HepG2 (cell line): ENCODE data around the gene LSM2. TPM values are rescaled to one million over a fixed set of nuclear protein-coding genes. Genes with fewer than 3 reads are reported as not detected.

Experiments used
- BATF2 ChIP-seq: sonication (generic); formaldehyde crosslinking; IDR thresholded peaks from 2 replicates; pipeline ENCODE4 v1.8.0; 2022; ENCODE audit warnings: mild to moderate bottlenecking, missing genetic modification reagents, moderate library complexity
- CREB1 ChIP-seq, 2 experiments: fragments of 450-650 bp in 1 of 2; IDR thresholded peaks; 2 replicates each; pipeline ENCODE4 v1.6.1; 2016 to 2017; ENCODE audit warnings: control low read depth in 1 of 2, mild to moderate bottlenecking in 1 of 2, missing compliant biosample characterization in 1 of 2, missing genetic modification characterization in 1 of 2
- E2F2 ChIP-seq: sonication (generic); formaldehyde crosslinking; IDR thresholded peaks from 2 replicates; pipeline ENCODE4 v1.4.0; 2020; ENCODE audit warnings: missing genetic modification reagents, borderline replicate concordance
- HOXA7 ChIP-seq: sonication (generic); formaldehyde crosslinking; IDR thresholded peaks from 2 replicates; pipeline ENCODE4 v1.8.1; 2022; ENCODE audit warnings: mild to moderate bottlenecking, missing genetic modification reagents, moderate library complexity
- KAT2B ChIP-seq: fragments of 150-350 bp; IDR thresholded peaks from 2 replicates; pipeline ENCODE4 v1.6.1; 2014; ENCODE audit warnings: low read depth, low read length, borderline replicate concordance
- NFE2 ChIP-seq: sonication (generic); formaldehyde crosslinking; IDR thresholded peaks from 2 replicates; pipeline ENCODE4 v1.4.0; 2020; ENCODE audit warnings: missing genetic modification reagents
- NPAS2 ChIP-seq: sonication (generic); formaldehyde crosslinking; IDR thresholded peaks from 2 replicates; pipeline ENCODE4 v1.8.0; 2022; ENCODE audit warnings: mild to moderate bottlenecking, missing genetic modification reagents, borderline replicate concordance
- REL ChIP-seq: sonication (generic); formaldehyde crosslinking; conservative IDR thresholded peaks from 2 replicates; pipeline ENCODE4 v1.8.0; 2022; ENCODE audit warnings: mild to moderate bottlenecking, missing genetic modification reagents, moderate library complexity
- SNAPC4 ChIP-seq: sonication (generic); formaldehyde crosslinking; IDR thresholded peaks from 2 replicates; pipeline ENCODE4 v1.4.0; 2020; ENCODE audit warnings: mild to moderate bottlenecking, missing genetic modification reagents
- SRY ChIP-seq: sonication (generic); formaldehyde crosslinking; IDR thresholded peaks from 2 replicates; pipeline ENCODE4 v1.8.0; 2022; ENCODE audit warnings: mild to moderate bottlenecking, missing genetic modification reagents
- ZC3H13 ChIP-seq: sonication (generic); formaldehyde crosslinking; IDR thresholded peaks from 2 replicates; pipeline ENCODE4 v1.8.1; 2023; ENCODE audit warnings: mild to moderate bottlenecking, missing genetic modification reagents, moderate library complexity
- ZFP91 ChIP-seq: sonication (generic); formaldehyde crosslinking; IDR thresholded peaks from 2 replicates; pipeline ENCODE4 v1.9.0; 2022; ENCODE audit warnings: missing genetic modification reagents, mild to moderate bottlenecking, borderline replicate concordance
- ZNF101 ChIP-seq: sonication (generic); formaldehyde crosslinking; IDR thresholded peaks from 2 replicates; pipeline ENCODE4 v1.4.0; 2020; ENCODE audit warnings: mild to moderate bottlenecking, low read depth, missing genetic modification reagents, borderline replicate concordance
- ZNF180 ChIP-seq: sonication (generic); formaldehyde crosslinking; IDR thresholded peaks from 2 replicates; pipeline ENCODE4 v1.4.0; 2020; ENCODE audit warnings: low read depth, missing genetic modification reagents, borderline replicate concordance
- ZNF34 ChIP-seq: sonication (generic); formaldehyde crosslinking; IDR thresholded peaks from 2 replicates; pipeline ENCODE4 v1.4.0; 2020; ENCODE audit warnings: mild to moderate bottlenecking, missing genetic modification reagents, borderline replicate concordance
- ZNF883 ChIP-seq: sonication (generic); formaldehyde crosslinking; IDR thresholded peaks from 2 replicates; pipeline ENCODE4 v1.5.1; 2020; ENCODE audit warnings: mild to moderate bottlenecking, missing genetic modification reagents; ENCODE audit errors: not compliant biosample characterization
- polyA plus RNA-seq, 8 experiments: library from polyadenylated mRNA; depleted of rRNA in 3 of 8; stranded (reverse) in 7 of 8; unstranded in 1 of 8; fragments of >200 nt; fragmentation: Illumina TruSeq in 4 of 8; extraction: Trizol in 4 of 8; gene quantifications; 2 replicates each; pipeline versions ENCODE4 v1.2.1 to v1.2.3, GENCODE V29; 2011 to 2016; ENCODE audit warnings: low read depth in 4 of 8, missing spikeins in 1 of 8, mixed read lengths in 1 of 8; ENCODE audit not compliant: insufficient read depth in 1 of 8
- total RNA-seq, 5 experiments: library from RNA; depleted of rRNA; stranded (reverse); fragments of >200 nt; fragmentation: Illumina TruSeq; extraction: Trizol; gene quantifications; 2 replicates each; pipeline ENCODE4 v1.2.3, GENCODE V29; 2016; ENCODE audit warnings: low read depth in 1 of 5

Gene LSM2
- total and polyA plus RNA-seq, 2 of the 13 experiments (the other 11 are each of a cell fraction or from before 2014, with no cell fraction given) = 69.4 to 90.5 TPM

- peak; percentile 88 for TF ChIP-seq SNAPC4 (CRISPR knock-in tag)
- TF ChIP-seq KAT2B = no peak
- TF ChIP-seq ZFP91 (CRISPR knock-in tag) = peak; percentile 97
- peak; percentile 97; the same call in 1 of the 2 replicates for TF ChIP-seq E2F2 (CRISPR knock-in tag)
- 0 out of 2 replicates have a peak, but pooled peaks have one; percentile 74 for TF ChIP-seq ZNF34 (CRISPR knock-in tag)
- peak; percentile 71; the same call in 1 of the 2 replicates for TF ChIP-seq BATF2
- TF ChIP-seq HOXA7 = no peak
- TF ChIP-seq ZNF883 = peak; percentile 96
- TF ChIP-seq NPAS2 (CRISPR knock-in tag) = no peak
- no peak for TF ChIP-seq NFE2
- 0 out of 2 replicates have a peak, but pooled peaks have one; percentile 80 for TF ChIP-seq ZNF101 (CRISPR knock-in tag)
- TF ChIP-seq REL (CRISPR knock-in tag) = no peak
- peak; percentile 95 for TF ChIP-seq CREB1 (IDR thresholded peaks at IDR 0.05)
- TF ChIP-seq CREB1 (CRISPR knock-in tag; IDR thresholded peaks at IDR 0.05) = peak; percentile 97
- TF ChIP-seq SRY (CRISPR knock-in tag) = no peak
- TF ChIP-seq ZC3H13 (CRISPR knock-in tag) = peak; percentile 93
- no peak for TF ChIP-seq ZNF180 (CRISPR knock-in tag)
These were observed at the start of gene LSM2 (continued) for GRCh38 chr6:31806470-31807272.
